AG08396 (cell line): Measurements from ENCODE around the gene ZNF652.
A peak's percentile ranks its signal among the peaks of the same experiment; 100 is the strongest.
"Not testable (repeated sequence)": the region's sequence is repeated elsewhere in the genome, so short reads cannot be mapped to it uniquely, and the experiment has no call there.

Experiments
- DNase-seq: peaks from one replicate; pipeline ENCODE4 v3.0.0; 2012; ENCODE audit warnings: low spot score, mixed read lengths

Gene ZNF652

GRCh38 chr17:49261540-49261939 lies 100.5 kb downstream of the ZNF652 start:
- not testable (repeated sequence) for DNase-seq

GRCh38 chr17:49260817-49261291 lies 101.2 kb downstream of the ZNF652 start:
- DNase-seq: no peak

GRCh38 chr17:49260011-49260816 lies 101.8 kb downstream of the ZNF652 start:
- DNase-seq: peak; percentile 83

- no peak for DNase-seq
Measured at GRCh38 chr17:49259663-49260010, 102.4 kb downstream of the ZNF652 start.

- no peak for DNase-seq
Measured at GRCh38 chr17:49258394-49258793, 103.7 kb downstream of the ZNF652 start.

- DNase-seq: no peak
Measured at GRCh38 chr17:49255125-49255524, 106.9 kb downstream of the ZNF652 start.

GRCh38 chr17:49254066-49254465 lies 108.0 kb downstream of the ZNF652 start:
- DNase-seq: no peak

GRCh38 chr17:49252148-49252695 lies 109.8 kb downstream of the ZNF652 start:
- DNase-seq: no peak

GRCh38 chr17:49249890-49250522 lies 112.0 kb downstream of the ZNF652 start:
- no peak for DNase-seq

- DNase-seq: peak; percentile 58
Measured at GRCh38 chr17:49249292-49249794, 112.7 kb downstream of the ZNF652 start.

GRCh38 chr17:49247944-49248343 lies 114.1 kb downstream of the ZNF652 start:
- no peak for DNase-seq

GRCh38 chr17:49244839-49245238 lies 117.2 kb downstream of the ZNF652 start:
- DNase-seq: no peak
